DOHH2 (cell line): ENCODE results near the gene PCMT1.

ENCODE experiments used
- H3F3A ChIP-seq: fragments of 200-600 bp; sonication (generic), shearing (Covaris generic); 2 replicates; pipeline ENCODE4 v1.6.0; 2016; ENCODE audit warnings: antibody characterized with exemption, mild to moderate bottlenecking; ENCODE audit not compliant: control insufficient read depth, insufficient read depth
- H3K27ac ChIP-seq: fragments of 200-600 bp; sonication (generic); 2 replicates; pipeline ENCODE4 v1.5.1; 2014; ENCODE audit warnings: low read depth, mild to moderate bottlenecking, low read length, moderate library complexity
- H3K27me3 ChIP-seq: fragments of 200-600 bp; sonication (generic); 2 replicates; pipeline ENCODE4 v1.6.1; 2014; ENCODE audit warnings: mild to moderate bottlenecking, low read length, mixed read lengths; ENCODE audit not compliant: control insufficient read depth
- H3K36me3 ChIP-seq: fragments of 200-600 bp; sonication (generic); 2 replicates; pipeline ENCODE4 v1.6.1; 2014; ENCODE audit warnings: mild to moderate bottlenecking, low read length, moderate library complexity, mixed read lengths; ENCODE audit not compliant: control insufficient read depth
- H3K4me1 ChIP-seq: fragments of 200-600 bp; sonication (generic); 2 replicates; pipeline ENCODE4 v1.6.1; 2014; ENCODE audit warnings: mild to moderate bottlenecking, low read length, mixed read lengths; ENCODE audit not compliant: control insufficient read depth
- H3K4me2 ChIP-seq: fragments of 200-600 bp; sonication (generic); 2 replicates; pipeline ENCODE4 v1.6.0; 2014; ENCODE audit warnings: mild to moderate bottlenecking, low read length, moderate library complexity
- H3K4me3 ChIP-seq: fragments of 200-600 bp; sonication (generic); 2 replicates; pipeline ENCODE4 v1.5.1; 2014; ENCODE audit warnings: mild to moderate bottlenecking, low read length, mixed read lengths
- H3K79me2 ChIP-seq: fragments of 200-600 bp; sonication (generic); 2 replicates; pipeline ENCODE4 v1.6.1; 2014; ENCODE audit warnings: mild to moderate bottlenecking, low read length, mixed read lengths; ENCODE audit not compliant: control insufficient read depth
- H3K9me2 ChIP-seq: fragments of 200-600 bp; sonication (generic); replicated peaks from 2 replicates; pipeline ENCODE4 v1.6.1; 2014; ENCODE audit warnings: mild to moderate bottlenecking, low read length, mixed read lengths; ENCODE audit not compliant: control insufficient read depth
- H3K9me3 ChIP-seq: fragments of 200-600 bp; sonication (generic); 2 replicates; pipeline ENCODE4 v1.6.1; 2014; ENCODE audit warnings: antibody characterized with exemption, low read length, mixed read lengths; ENCODE audit not compliant: control insufficient read depth, insufficient read depth
- H4K20me1 ChIP-seq: fragments of 200-600 bp; sonication (generic); 2 replicates; pipeline ENCODE4 v1.6.0; 2014; ENCODE audit warnings: low read depth, mild to moderate bottlenecking, antibody characterized with exemption, low read length, moderate library complexity; ENCODE audit not compliant: control insufficient read depth, insufficient read depth
- CTCF ChIP-seq: fragments of 200-600 bp; sonication (generic); IDR thresholded peaks from one replicate; pipeline ENCODE4 v1.5.1; 2014; ENCODE audit warnings: antibody characterized with exemption, mild to moderate bottlenecking, low read depth, low read length; ENCODE audit not compliant: poor library complexity, severe bottlenecking
- EZH2phosphoT487 ChIP-seq: fragments of 200-600 bp; sonication (generic); IDR thresholded peaks from 2 replicates; pipeline ENCODE4 v1.6.1; 2017; ENCODE audit warnings: borderline replicate concordance, mild to moderate bottlenecking, antibody characterized with exemption, low read length, moderate library complexity, mixed read lengths

The PCMT1 gene

GRCh38 chr6:149728499-149729234 is 20.9 kb upstream of the PCMT1 start:
- no peaks in the 10 kb centered on the region for H3K79me2 ChIP-seq
- no peaks in the 10 kb centered on the region for H3K4me1 ChIP-seq
- H3K4me2 ChIP-seq = no peak overlapping the region
- H3F3A ChIP-seq = peaks cover 12% of the 10 kb centered on the region; the same call in 1 of the 2 replicates
- H3K9me2 ChIP-seq = no peaks in the 10 kb centered on the region
- H3K4me3 ChIP-seq = no peak overlapping the region
- TF ChIP-seq CTCF (no peak), EZH2phosphoT487 (no peak)
- H4K20me1 ChIP-seq = no peaks in the 10 kb centered on the region
- no peak overlapping the region for H3K27ac ChIP-seq
- H3K27me3 ChIP-seq = no peaks in the 10 kb centered on the region
- no peaks in the 10 kb centered on the region for H3K9me3 ChIP-seq
- H3K36me3 ChIP-seq = peaks cover 75% of the 10 kb centered on the region

- H3K79me2 ChIP-seq = no peaks in the 10 kb centered on the region
- TF ChIP-seq EZH2phosphoT487 (no peak), CTCF (no peak)
- no peak overlapping the region for H3K27ac ChIP-seq
- H3K9me3 ChIP-seq = no peaks in the 10 kb centered on the region
- H3K36me3 ChIP-seq = peaks cover 80% of the 10 kb centered on the region
- no peaks in the 10 kb centered on the region for H3K4me1 ChIP-seq
- no peaks in the 10 kb centered on the region for H4K20me1 ChIP-seq
- H3K4me3 ChIP-seq = no peak overlapping the region
- H3K4me2 ChIP-seq = no peak overlapping the region
- H3K9me2 ChIP-seq = no peaks in the 10 kb centered on the region
- H3K27me3 ChIP-seq = no peaks in the 10 kb centered on the region
- peaks cover 12% of the 10 kb centered on the region; the same call in 1 of the 2 replicates for H3F3A ChIP-seq
Observed at GRCh38 chr6:149729824-149730223, 19.7 kb upstream of the PCMT1 start.

- H3K4me1 ChIP-seq = no peaks in the 10 kb centered on the region
- H4K20me1 ChIP-seq = no peaks in the 10 kb centered on the region
- no peaks in the 10 kb centered on the region for H3K79me2 ChIP-seq
- no peak for TF ChIP-seq EZH2phosphoT487
- no peak for TF ChIP-seq CTCF
- no peaks in the 10 kb centered on the region for H3K9me3 ChIP-seq
- H3K4me2 ChIP-seq = no peak overlapping the region
- H3K9me2 ChIP-seq = no peaks in the 10 kb centered on the region
- no peaks in the 10 kb centered on the region for H3F3A ChIP-seq
- H3K27me3 ChIP-seq = no peaks in the 10 kb centered on the region
- peaks cover 83% of the 10 kb centered on the region for H3K36me3 ChIP-seq
- no peak overlapping the region for H3K4me3 ChIP-seq
- no peak overlapping the region for H3K27ac ChIP-seq
Observed at GRCh38 chr6:149733089-149733720, 16.3 kb upstream of the PCMT1 start.
